Pons (tissue), 1 donor: Measurements from ENCODE around the gene EDNRB.
A peak's percentile ranks its signal among the peaks of the same experiment; 100 is the strongest.
"Not testable (repeated sequence)": the region's sequence is repeated elsewhere in the genome, so short reads cannot be mapped to it uniquely, and the experiment has no call there.

Source experiments
- DNase-seq: peaks from one replicate; pipeline ENCODE4 v3.0.0-alpha.2; 2016; ENCODE audit warnings: low spot score

The EDNRB gene

GRCh38 chr13:77918391-77919245, at the start of gene EDNRB:
Gene EDNRB (minus strand): TSS chr13:77918831. CDS start chr13:77918573, 258 bp downstream.
- DNase-seq = peak; percentile 32

GRCh38 chr13:77966671-77967070, 48.0 kb upstream of the EDNRB start:
- DNase-seq = no peak

GRCh38 chr13:77952737-77953136, 34.1 kb upstream of the EDNRB start:
- no peak for DNase-seq

- no peak for DNase-seq
Measured at GRCh38 chr13:77952276-77952675, 33.6 kb upstream of the EDNRB start.

- no peak for DNase-seq
Measured at GRCh38 chr13:77946522-77946921, 27.9 kb upstream of the EDNRB start.

- not testable (repeated sequence) for DNase-seq
Measured at GRCh38 chr13:77935063-77935462, 16.4 kb upstream of the EDNRB start.

GRCh38 chr13:77930430-77930829, 11.8 kb upstream of the EDNRB start:
- no peak for DNase-seq

- no peak for DNase-seq
Measured at GRCh38 chr13:77928909-77929308, 10.3 kb upstream of the EDNRB start.

GRCh38 chr13:77925616-77926015, 7.0 kb upstream of the EDNRB start:
- no peak for DNase-seq

- no peak for DNase-seq
Measured at GRCh38 chr13:77919921-77920294, 1.3 kb upstream of the EDNRB start.

GRCh38 chr13:77919246-77919920, 752 bp upstream of the EDNRB start:
- peak; percentile 37 for DNase-seq

- no peak for DNase-seq
Measured at GRCh38 chr13:77916488-77916887, 2.1 kb downstream of the EDNRB start.

- DNase-seq = no peak
Measured at GRCh38 chr13:77915686-77916085, 2.9 kb downstream of the EDNRB start.

GRCh38 chr13:77913003-77913402, 5.6 kb downstream of the EDNRB start:
- DNase-seq = no peak

GRCh38 chr13:77911751-77912150, 6.9 kb downstream of the EDNRB start:
- no peak for DNase-seq

GRCh38 chr13:77909827-77910226, 8.8 kb downstream of the EDNRB start:
- DNase-seq = no peak

- DNase-seq = no peak
Measured at GRCh38 chr13:77908531-77908930, 10.1 kb downstream of the EDNRB start.

GRCh38 chr13:77907666-77908341, 10.8 kb downstream of the EDNRB start:
- DNase-seq = no peak

- DNase-seq = no peak
Measured at GRCh38 chr13:77904031-77904430, 14.6 kb downstream of the EDNRB start.

- DNase-seq = no peak
Measured at GRCh38 chr13:77903435-77903834, 15.2 kb downstream of the EDNRB start.

- no peak for DNase-seq
Measured at GRCh38 chr13:77902319-77902963, 16.2 kb downstream of the EDNRB start.

- no peak for DNase-seq
Measured at GRCh38 chr13:77898097-77898496, 20.5 kb downstream of the EDNRB start.
